ENCODE data around the gene DGKB.

DNA sequence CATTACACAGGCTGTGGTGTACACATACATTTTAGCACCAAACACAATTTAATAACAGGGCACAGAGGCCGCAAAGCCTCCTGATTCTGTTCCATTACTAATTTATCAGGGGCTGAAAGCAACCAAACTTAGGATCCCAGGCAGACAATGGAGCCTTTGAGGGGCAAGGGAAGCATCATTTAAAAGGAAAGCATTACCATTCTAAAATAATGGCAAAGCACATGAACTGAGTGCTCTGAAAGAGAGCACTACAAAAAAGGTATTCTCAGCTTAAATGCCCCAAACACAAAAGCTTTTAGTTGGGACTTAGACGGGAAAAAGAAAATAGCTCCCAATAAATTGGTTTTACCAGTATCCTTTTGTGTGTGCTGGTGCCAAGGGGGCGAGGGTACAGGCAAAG is 631.1 kb downstream of the DGKB start:
- no peak for TF ChIP-seq CTCF (conservative IDR thresholded peaks at IDR 0.05; ENCODE audit: low read depth, low read length)
- no peak for TF ChIP-seq EZH2 (IDR thresholded peaks at IDR 0.05; ENCODE audit: borderline replicate concordance, low read depth, low read length, poor library complexity, severe bottlenecking)
